Mesendoderm (in vitro differentiated cells): ENCODE data around the gene CRELD2.

Source experiments
- DNase-seq: peaks from one replicate; pipeline ENCODE4 v3.0.0; 2013
- H2AK5ac ChIP-seq: 2 replicates; pipeline ENCODE4 v1.6.1; 2013; ENCODE audit warnings: low read length, inconsistent platforms
- H2BK120ac ChIP-seq: 2 replicates; pipeline ENCODE4 v1.6.1; 2013; ENCODE audit warnings: low read depth, mild to moderate bottlenecking, low read length, moderate library complexity, mixed read lengths
- H2BK15ac ChIP-seq: replicated peaks from 2 replicates; pipeline ENCODE4 v1.6.1; 2013; ENCODE audit warnings: low read depth, mild to moderate bottlenecking, moderate library complexity
- H2BK5ac ChIP-seq: 2 replicates; pipeline ENCODE4 v1.6.1; 2013; ENCODE audit warnings: low read length, inconsistent platforms
- H3K18ac ChIP-seq: 2 replicates; pipeline ENCODE4 v1.6.1; 2013; ENCODE audit warnings: mild to moderate bottlenecking, low read length, mixed read lengths
- H3K23ac ChIP-seq: one replicate; pipeline ENCODE4 v1.6.1; 2013; ENCODE audit warnings: low read length
- H3K27ac ChIP-seq: 2 replicates; pipeline ENCODE4 v1.5.1; 2013; ENCODE audit warnings: low read depth, mild to moderate bottlenecking, inconsistent platforms, low read length, moderate library complexity
- H3K27me3 ChIP-seq: 2 replicates; pipeline ENCODE4 v1.6.1; 2013; ENCODE audit warnings: low read length, control low read depth, mild to moderate bottlenecking, inconsistent platforms; ENCODE audit not compliant: insufficient read depth, poor library complexity
- H3K36me3 ChIP-seq: 2 replicates; pipeline ENCODE4 v1.6.1; 2013; ENCODE audit warnings: low read length, inconsistent platforms; ENCODE audit not compliant: control insufficient read depth, insufficient read depth
- H3K4ac ChIP-seq: one replicate; pipeline ENCODE4 v1.6.1; 2013; ENCODE audit warnings: low read depth, mild to moderate bottlenecking, low read length, moderate library complexity
- H3K4me1 ChIP-seq: 2 replicates; pipeline ENCODE4 v1.6.1; 2013; ENCODE audit warnings: low read depth, low read length, inconsistent platforms; ENCODE audit not compliant: control insufficient read depth
- H3K4me2 ChIP-seq: 2 replicates; pipeline ENCODE4 v1.6.1; 2013; ENCODE audit warnings: low read length
- H3K4me3 ChIP-seq: 2 replicates; pipeline ENCODE4 v1.5.1; 2013; ENCODE audit warnings: mild to moderate bottlenecking, low read length
- H3K56ac ChIP-seq: one replicate; pipeline ENCODE4 v1.6.1; 2013; ENCODE audit warnings: low read length
- H3K79me1 ChIP-seq: 2 replicates; pipeline ENCODE4 v1.6.1; 2013; ENCODE audit warnings: low read length, inconsistent platforms
- H3K79me2 ChIP-seq: 2 replicates; pipeline ENCODE4 v1.6.1; 2013; ENCODE audit warnings: mild to moderate bottlenecking, low read length; ENCODE audit not compliant: control insufficient read depth, insufficient read depth
- H3K9ac ChIP-seq: 2 replicates; pipeline ENCODE4 v1.6.1; 2013; ENCODE audit warnings: low read length, inconsistent platforms
- H4K5ac ChIP-seq: one replicate; pipeline ENCODE4 v1.6.1; 2013; ENCODE audit warnings: low read length
- H4K8ac ChIP-seq: one replicate; pipeline ENCODE4 v1.6.1; 2013; ENCODE audit warnings: low read depth, mild to moderate bottlenecking, control low read depth, low read length, moderate library complexity
- WGBS: extraction: QIAGEN DNeasy Blood & Tissue Kit; methylation state at CpG from one replicate; pipeline ENCODE4 v1.1.7; 2013; ENCODE audit warnings: low lambda C conversion rate, missing lambda C conversion rate; ENCODE audit not compliant: insufficient coverage; ENCODE audit errors: extremely low coverage; 5-methylcytosine and 5-hydroxymethylcytosine counted together

The CRELD2 gene

DNA sequence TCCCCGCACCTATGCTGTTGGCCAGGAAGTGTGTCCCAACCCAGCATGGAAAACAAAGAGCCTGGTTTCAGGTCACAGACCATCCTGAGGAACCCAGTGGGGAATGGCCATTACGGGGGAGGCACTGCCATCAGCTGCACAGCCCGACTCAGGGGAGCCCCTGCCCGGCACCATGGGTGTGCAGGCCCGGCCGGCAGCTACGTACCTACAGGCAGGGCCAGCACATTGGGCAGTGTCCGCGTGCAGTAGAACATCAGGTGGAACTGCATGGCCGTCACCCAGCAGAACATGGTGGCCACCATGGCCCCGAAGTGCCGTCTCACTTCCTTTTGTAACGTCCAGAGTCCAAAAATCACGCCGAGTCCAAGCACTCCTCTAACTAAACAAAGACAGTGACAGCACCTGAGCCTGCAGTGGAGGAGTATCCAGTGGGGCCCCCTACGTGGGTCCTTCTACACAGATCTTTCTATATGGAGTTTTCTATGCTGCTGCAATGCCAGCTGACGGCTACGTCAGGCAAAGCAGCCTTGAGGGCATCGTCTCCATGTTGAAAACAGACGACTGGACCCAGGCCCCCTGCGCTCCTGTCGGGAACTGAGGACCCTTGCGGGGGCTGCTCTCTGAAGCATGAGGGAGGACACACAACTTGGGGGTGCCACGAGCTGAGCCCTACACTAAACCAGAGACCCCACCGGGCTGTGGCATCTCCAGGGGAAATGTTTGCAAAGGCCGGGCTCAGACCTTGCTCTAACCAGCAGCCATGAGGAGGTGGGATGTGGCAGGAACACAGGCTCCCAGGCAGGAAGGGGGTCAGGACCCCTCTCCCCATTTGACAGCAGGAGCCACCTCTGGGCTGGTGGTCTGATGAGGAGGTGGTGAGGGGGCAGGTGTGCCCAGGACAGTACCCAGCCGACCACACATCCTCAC lies 7.9 kb upstream of the CRELD2 start:
- WGBS, result no CpG with 5 or more reads among the region's 27 CpGs
- no peaks in the 10 kb centered on the region for H3K79me2 ChIP-seq
- H3K4me1 ChIP-seq, result no peaks in the 10 kb centered on the region

DNA sequence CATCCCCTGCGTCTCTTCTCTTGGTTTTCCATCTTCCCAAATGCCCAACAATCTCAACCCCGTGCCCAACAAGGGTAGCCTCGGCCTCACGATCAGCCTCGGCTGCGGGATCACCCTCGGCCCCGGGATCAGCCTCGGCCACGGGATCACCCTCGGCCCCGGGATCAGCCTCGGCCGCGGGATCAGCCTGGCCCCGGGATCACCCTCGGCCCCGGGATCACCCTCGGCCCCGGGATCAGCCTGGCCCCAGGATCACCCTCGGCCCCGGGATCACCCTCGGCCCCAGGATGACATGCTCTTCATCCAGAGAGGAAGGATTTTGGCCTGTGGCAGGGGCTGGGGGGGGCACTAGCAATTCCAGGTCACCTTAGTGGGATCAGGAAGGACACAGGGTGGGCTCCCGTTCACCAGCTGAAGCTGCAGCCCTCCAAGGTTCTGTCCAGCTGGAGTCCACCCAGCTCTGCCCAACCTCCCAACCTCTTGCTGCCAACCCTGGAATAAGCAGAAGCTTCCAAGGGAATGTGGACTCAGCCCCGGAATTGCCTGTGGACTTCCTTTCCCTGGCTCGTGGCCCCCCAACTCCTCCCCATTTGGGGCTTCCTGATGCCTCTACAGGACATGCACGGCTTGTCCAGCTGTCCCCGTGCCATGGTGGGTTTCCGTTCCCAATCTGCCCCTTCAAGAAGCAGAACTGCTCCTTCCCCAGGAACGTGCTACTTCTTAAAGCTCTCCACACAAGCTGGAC lies 6.4 kb upstream of the CRELD2 start:
- H4K5ac ChIP-seq, result no peak overlapping the region
- H3K56ac ChIP-seq, result no peak overlapping the region
- no peak overlapping the region for H4K8ac ChIP-seq
- no peak overlapping the region for H2BK120ac ChIP-seq
- no peak overlapping the region for H3K4me2 ChIP-seq
- H3K27ac ChIP-seq, result no peak overlapping the region
- H3K4ac ChIP-seq, result no peak overlapping the region
- H3K23ac ChIP-seq, result no peak overlapping the region
- H3K79me1 ChIP-seq, result peaks cover 5% of the 10 kb centered on the region
- no peaks in the 10 kb centered on the region for H3K36me3 ChIP-seq
- H3K79me2 ChIP-seq, result no peaks in the 10 kb centered on the region
- no peak overlapping the region for H2BK5ac ChIP-seq
- H3K9ac ChIP-seq, result no peak overlapping the region
- no peaks in the 10 kb centered on the region for H3K4me1 ChIP-seq
- no peaks in the 10 kb centered on the region for H3K27me3 ChIP-seq
- H2BK15ac ChIP-seq, result no peak overlapping the region
- DNase-seq, result no peak
- no peak overlapping the region for H3K4me3 ChIP-seq
- WGBS, result no CpG with 5 or more reads among the region's 30 CpGs
- no peak overlapping the region for H2AK5ac ChIP-seq
- no peak overlapping the region for H3K18ac ChIP-seq

More for the DNA sequence above, 7.9 kb upstream of the CRELD2 start:
- Histone ChIP-seq H3K4ac (no peak overlapping the region), H3K23ac (no peak overlapping the region), H2AK5ac (no peak overlapping the region), H3K27ac (no peak overlapping the region), H3K4me3 (no peak overlapping the region), H2BK5ac (no peak overlapping the region), H2BK15ac (no peak overlapping the region), H4K8ac (no peak overlapping the region), H3K79me1 (no peaks in the 10 kb centered on the region), H3K27me3 (no peaks in the 10 kb centered on the region), H3K4me2 (no peak overlapping the region), H3K36me3 (no peaks in the 10 kb centered on the region), H4K5ac (no peak overlapping the region), H3K9ac (no peak overlapping the region), H2BK120ac (no peak overlapping the region), H3K18ac (no peak overlapping the region), H3K56ac (no peak overlapping the region)
- DNase-seq, result no peak

DNA sequence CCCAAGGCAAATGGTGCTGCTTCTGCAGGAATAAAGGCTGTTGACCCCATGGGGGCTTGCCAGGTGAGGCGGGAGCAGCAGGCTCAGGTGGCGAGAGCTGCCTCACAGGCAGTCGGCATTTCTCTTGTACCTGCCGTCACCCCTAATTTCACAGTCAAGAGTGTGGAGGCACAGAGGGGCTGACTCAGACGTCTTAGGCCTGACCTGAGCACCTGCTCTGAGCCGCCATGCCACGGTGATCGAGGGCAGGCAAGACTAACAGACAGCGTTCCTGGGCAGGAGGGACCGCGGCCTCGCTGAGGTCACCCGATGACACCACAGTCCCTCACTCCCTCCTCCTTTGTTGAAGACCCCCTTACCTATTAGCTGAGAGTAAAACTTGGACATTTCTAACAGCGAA lies 5.4 kb upstream of the CRELD2 start:
- Histone ChIP-seq H4K5ac (no peak overlapping the region), H3K23ac (no peak overlapping the region), H3K4me2 (no peak overlapping the region), H3K27me3 (no peaks in the 10 kb centered on the region), H3K36me3 (no peaks in the 10 kb centered on the region), H2BK5ac (no peak overlapping the region), H3K18ac (no peak overlapping the region), H2BK15ac (no peak overlapping the region), H3K79me1 (peaks cover 6% of the 10 kb centered on the region), H2BK120ac (no peak overlapping the region), H3K56ac (no peak overlapping the region), H2AK5ac (no peak overlapping the region), H3K79me2 (no peaks in the 10 kb centered on the region), H3K27ac (no peak overlapping the region), H3K4me3 (no peak overlapping the region), H3K4me1 (no peaks in the 10 kb centered on the region), H3K9ac (no peak overlapping the region), H4K8ac (no peak overlapping the region), H3K4ac (no peak overlapping the region)
- WGBS, result no CpG with 5 or more reads among the region's 14 CpGs
- DNase-seq, result no peak

DNA sequence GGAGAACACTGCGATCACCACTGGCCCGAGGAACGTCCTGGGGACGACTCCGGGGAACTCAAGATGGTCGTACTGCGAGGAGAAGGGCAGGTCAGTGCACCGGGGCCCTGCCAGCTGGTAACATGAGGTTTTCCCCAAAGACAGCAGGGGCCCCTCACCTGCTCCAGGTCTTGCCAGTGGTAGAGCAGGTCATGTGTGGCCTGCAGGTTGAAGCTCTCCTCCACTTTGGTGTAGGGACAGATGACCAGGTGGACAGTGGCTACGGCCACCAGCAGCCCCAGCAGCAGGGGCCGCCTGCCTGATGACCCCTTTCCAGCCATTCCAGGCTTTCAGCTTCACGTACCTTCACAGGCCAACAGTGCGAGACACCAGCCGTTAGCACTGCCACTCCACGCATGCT lies 5.0 kb upstream of the CRELD2 start:
- no peak overlapping the region for H3K56ac ChIP-seq
- no peak for DNase-seq
- H3K4me2 ChIP-seq, result no peak overlapping the region
- H3K36me3 ChIP-seq, result no peaks in the 10 kb centered on the region
- no peak overlapping the region for H3K18ac ChIP-seq
- peaks cover 6% of the 10 kb centered on the region for H3K79me1 ChIP-seq
- no peak overlapping the region for H3K4me3 ChIP-seq
- no peaks in the 10 kb centered on the region for H3K27me3 ChIP-seq
- no peak overlapping the region for H3K27ac ChIP-seq
- H3K4ac ChIP-seq, result no peak overlapping the region
- H2BK5ac ChIP-seq, result no peak overlapping the region
- H4K8ac ChIP-seq, result no peak overlapping the region
- H2AK5ac ChIP-seq, result no peak overlapping the region
- H3K4me1 ChIP-seq, result no peaks in the 10 kb centered on the region
- no peaks in the 10 kb centered on the region for H3K79me2 ChIP-seq
- H2BK120ac ChIP-seq, result no peak overlapping the region
- H2BK15ac ChIP-seq, result no peak overlapping the region
- WGBS, result no CpG with 5 or more reads among the region's 14 CpGs
- no peak overlapping the region for H3K9ac ChIP-seq
- H3K23ac ChIP-seq, result no peak overlapping the region
- no peak overlapping the region for H4K5ac ChIP-seq

DNA sequence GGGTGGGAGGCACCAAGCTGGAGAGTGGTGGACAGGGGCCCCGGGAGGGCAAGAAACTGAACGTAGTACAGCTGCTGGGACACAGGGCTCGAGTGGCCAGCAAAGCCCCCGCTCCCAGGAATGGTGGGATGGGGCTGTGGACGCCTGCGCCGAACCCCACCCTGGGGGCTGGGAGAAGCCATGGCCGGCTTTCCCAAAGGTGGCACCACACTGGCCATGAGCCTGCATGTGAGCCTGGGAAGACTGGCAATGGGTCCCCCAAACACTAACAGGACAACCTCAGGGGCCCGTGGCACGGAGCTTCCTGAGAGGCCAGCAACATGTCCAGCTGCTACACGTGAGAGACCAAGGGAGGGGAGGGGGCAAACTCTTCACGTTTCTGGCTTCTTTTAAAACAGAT lies 4.2 kb upstream of the CRELD2 start:
- H3K4me1 ChIP-seq, result no peaks in the 10 kb centered on the region
- no peak overlapping the region for H2AK5ac ChIP-seq
- H3K27ac ChIP-seq, result no peak overlapping the region
- no peaks in the 10 kb centered on the region for H3K79me2 ChIP-seq
- H3K4me3 ChIP-seq, result no peak overlapping the region
- no peak overlapping the region for H3K18ac ChIP-seq
- H4K5ac ChIP-seq, result no peak overlapping the region
- no peaks in the 10 kb centered on the region for H3K36me3 ChIP-seq
- peaks cover 6% of the 10 kb centered on the region for H3K79me1 ChIP-seq
- H3K4ac ChIP-seq, result no peak overlapping the region
- no peak overlapping the region for H3K56ac ChIP-seq
- H3K23ac ChIP-seq, result no peak overlapping the region
- no peak overlapping the region for H2BK5ac ChIP-seq
- DNase-seq, result no peak
- no peak overlapping the region for H4K8ac ChIP-seq
- no peak overlapping the region for H3K9ac ChIP-seq
- H2BK15ac ChIP-seq, result no peak overlapping the region
- H3K4me2 ChIP-seq, result no peak overlapping the region
- no CpG with 5 or more reads among the region's 12 CpGs for WGBS
- no peaks in the 10 kb centered on the region for H3K27me3 ChIP-seq
- H2BK120ac ChIP-seq, result no peak overlapping the region
